GM12801 (cell line): ENCODE results near the gene GNRHR.

Experiments used
- CTCF ChIP-seq: IDR thresholded peaks from one replicate; pipeline ENCODE4 v1.5.1; 2011; ENCODE audit warnings: control low read depth; ENCODE audit not compliant: insufficient read length; ENCODE audit errors: extremely low read depth

GNRHR gene

DNA sequence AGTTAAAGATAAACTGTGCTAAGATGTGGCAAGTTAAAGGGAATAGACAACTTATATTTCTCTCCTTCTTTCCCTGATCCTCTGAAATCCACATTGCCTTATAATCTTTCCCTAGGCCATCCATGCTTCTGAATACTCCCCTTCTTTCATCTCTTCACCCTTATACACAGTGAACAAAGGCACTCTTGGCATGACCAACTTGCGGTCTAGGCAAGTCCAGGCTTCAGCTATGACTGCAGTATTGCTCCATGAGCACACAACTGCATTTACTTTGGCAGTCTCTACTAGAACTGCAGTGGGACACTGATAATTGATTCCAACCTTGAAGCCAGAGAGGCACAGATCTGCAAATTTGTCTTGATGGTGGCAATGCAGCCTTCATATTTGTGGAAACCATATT is 29.1 kb downstream of the GNRHR start:
- no peak for TF ChIP-seq CTCF

GRCh38 chr4:67723949-67724348 is 30.2 kb downstream of the GNRHR start:
- no peak for TF ChIP-seq CTCF

DNA sequence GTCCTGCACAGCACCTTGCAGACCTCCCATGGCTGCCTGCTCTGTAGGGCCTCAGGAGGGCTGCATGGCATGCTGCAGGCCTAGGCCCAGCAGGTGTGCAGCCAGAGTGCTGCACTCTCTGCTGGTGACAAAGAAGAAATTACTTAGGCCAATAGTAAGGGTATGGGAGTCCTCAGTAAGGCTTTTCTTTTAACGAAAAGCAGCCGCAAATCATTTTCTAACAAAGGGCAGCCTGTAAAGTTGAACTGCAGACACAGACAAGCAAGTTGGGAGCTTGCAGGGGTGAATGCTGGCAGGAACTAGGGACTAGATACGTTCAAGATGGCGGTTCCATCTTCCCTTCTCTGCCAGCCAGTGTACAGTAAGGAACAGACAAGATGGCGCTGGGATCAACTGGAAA is 30.8 kb downstream of the GNRHR start:
- TF ChIP-seq CTCF, result no peak

DNA sequence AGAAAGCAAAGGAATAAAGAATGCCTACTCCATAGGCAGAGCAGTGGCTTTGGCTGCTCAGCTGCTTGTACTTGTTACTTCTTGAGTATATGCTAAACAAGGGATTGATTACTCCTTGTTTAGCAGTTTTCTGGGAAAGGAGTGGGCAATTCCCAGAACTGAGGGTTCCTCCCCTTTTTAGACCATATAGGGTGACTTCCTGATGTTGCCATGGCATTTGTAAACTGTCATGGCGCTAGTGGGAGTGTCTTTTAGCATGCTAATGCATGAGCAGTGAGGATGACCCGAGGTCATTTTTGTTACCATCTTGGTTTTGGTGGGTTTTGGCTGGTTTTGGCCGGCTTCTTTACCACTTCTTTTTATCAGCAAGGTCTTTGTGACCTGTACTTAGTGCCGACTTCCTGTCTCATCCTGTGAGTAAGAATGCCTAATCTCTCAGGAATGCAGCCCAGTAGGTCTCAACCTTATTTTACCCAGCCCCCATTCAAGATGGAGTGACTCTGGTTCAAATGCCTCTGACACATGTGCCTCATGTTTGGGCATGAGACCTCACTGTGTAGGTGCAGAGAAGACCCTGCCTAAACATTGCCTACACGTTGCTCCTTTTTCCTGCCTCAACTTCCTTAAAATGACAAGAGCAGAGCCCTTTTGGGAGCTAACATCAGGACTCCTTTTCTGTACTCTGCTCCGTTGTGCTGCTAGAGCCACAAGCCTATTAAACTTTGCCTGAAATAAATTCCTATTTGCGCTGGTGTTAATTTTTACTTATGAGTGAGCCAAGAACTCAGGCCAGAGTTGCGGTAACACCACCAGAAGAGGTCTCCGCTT is 32.2 kb downstream of the GNRHR start:
- no peak for TF ChIP-seq CTCF

GRCh38 chr4:67721315-67721769 is 32.8 kb downstream of the GNRHR start:
- TF ChIP-seq CTCF, result no peak

GRCh38 chr4:67719953-67720617 is 34.1 kb downstream of the GNRHR start:
- TF ChIP-seq CTCF, result no peak

DNA sequence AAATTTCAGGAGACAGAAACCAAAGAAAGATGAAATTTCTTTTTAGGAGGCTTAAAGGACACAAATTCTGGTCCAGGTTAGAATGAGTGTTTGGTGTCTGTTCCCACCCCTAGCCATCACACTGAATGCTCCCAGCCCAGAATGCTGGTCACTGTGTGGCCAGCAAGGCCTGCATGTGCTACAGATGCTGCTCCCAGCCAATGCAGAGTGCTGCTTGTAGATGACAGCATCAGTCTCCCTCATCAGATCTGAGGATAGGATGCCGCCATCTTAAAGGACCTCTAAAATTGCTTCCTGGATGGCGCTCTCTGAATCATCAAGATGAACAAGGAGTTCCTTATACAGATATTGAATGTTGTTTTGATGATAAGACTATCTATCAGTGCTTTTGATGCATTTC is 35.3 kb downstream of the GNRHR start:
- TF ChIP-seq CTCF, result no peak
